ENCODE results near the gene RAPGEF3.

DNA sequence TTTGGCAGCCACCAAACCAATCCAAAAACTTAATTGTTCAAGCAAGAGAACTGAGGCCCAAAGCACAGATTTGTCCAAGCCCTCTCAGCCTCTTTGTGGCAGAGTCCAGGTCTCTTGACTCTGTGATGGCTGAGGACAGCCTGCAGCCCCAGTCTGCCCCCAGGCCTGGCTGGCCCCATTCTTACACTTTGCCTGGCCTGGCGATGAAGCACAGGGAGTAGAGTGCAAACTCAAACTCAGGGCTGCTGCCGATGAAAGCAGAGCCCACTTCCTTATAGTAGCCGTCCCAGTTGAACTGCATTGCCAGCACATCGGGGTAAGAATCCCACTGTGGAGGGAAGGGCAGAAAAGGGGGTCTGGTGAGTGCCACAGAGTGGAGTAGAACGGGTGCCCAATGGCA lies 47.2 kb downstream of the RAPGEF3 start:
- no peak for TF ChIP-seq YY1 (IDR thresholded peaks at IDR 0.05; ENCODE audit: insufficient read depth, insufficient read length)
- no peak for TF ChIP-seq ZNF274 (IDR thresholded peaks at IDR 0.05; ENCODE audit: low read depth, low read length)
- TF ChIP-seq SUZ12 (IDR thresholded peaks at IDR 0.05; ENCODE audit: extremely low read depth, insufficient read depth, insufficient read length): no peak
